ENCODE data around the gene MALSU1. TPM values are rescaled to one million over a fixed set of nuclear protein-coding genes. Genes with fewer than 3 reads are reported as not detected.
A peak's percentile ranks its signal among the peaks of the same experiment; 100 is the strongest.

MALSU1 gene
- total RNA-seq, 1 donor from 2014 or later = 46.3 TPM

DNA sequence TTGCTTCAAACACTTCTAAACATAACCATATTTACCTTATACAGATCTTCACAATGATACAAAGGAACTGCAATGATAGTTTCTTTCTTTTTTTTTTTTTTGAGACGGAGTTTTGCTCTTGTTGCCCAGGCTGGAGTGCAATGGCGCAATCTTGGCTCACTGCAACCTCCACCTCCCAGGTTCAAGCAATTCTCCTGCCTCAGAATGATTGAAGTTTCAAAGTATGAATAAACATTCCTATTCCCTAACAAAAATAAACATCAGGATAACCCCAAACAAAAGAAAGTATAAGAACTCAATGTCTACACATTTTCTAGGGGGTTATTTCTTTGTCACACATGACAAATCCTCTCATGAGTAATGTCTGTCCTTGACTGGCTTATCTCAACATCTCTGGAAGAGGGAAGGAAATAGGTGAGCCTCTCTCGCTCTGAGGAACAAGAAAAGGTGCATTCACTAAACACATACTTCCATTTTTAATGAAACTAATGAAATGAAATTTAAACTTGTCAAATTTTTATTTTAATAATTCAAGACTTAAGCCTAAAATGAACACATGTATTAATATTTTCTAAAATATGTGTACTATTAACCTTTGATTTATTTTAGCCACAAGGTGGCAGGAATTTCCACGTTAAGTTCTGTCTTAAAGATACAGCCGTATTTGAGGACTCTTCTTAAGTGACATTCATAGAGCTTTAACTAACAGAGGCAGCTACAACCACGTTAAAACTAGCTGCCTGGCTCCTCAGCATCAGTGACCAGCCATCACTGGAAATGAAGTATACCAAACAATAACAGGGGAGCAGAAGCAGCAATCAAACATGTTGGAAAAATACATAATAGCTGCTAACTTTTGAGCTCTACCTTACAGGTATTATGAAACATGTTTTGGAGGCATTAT lies 58.3 kb downstream of the MALSU1 start:
- H3K36me3 Mint-ChIP-seq (ENCODE audit: unreplicated experiment) = no peaks in the 10 kb centered on the region
- H3K4me1 Mint-ChIP-seq (ENCODE audit: low read depth, unreplicated experiment) = no peaks in the 10 kb centered on the region
- no peak overlapping the region for H3K27ac Mint-ChIP-seq (ENCODE audit: unreplicated experiment)
- H3K4me3 Mint-ChIP-seq (ENCODE audit: unreplicated experiment) = no peak overlapping the region
- DNase-seq = no peak
- H3K9me3 Mint-ChIP-seq (ENCODE audit: unreplicated experiment) = no peaks in the 10 kb centered on the region
- H3K27me3 Mint-ChIP-seq (ENCODE audit: unreplicated experiment) = no peaks in the 10 kb centered on the region
- TF ChIP-seq, protein P1, sequence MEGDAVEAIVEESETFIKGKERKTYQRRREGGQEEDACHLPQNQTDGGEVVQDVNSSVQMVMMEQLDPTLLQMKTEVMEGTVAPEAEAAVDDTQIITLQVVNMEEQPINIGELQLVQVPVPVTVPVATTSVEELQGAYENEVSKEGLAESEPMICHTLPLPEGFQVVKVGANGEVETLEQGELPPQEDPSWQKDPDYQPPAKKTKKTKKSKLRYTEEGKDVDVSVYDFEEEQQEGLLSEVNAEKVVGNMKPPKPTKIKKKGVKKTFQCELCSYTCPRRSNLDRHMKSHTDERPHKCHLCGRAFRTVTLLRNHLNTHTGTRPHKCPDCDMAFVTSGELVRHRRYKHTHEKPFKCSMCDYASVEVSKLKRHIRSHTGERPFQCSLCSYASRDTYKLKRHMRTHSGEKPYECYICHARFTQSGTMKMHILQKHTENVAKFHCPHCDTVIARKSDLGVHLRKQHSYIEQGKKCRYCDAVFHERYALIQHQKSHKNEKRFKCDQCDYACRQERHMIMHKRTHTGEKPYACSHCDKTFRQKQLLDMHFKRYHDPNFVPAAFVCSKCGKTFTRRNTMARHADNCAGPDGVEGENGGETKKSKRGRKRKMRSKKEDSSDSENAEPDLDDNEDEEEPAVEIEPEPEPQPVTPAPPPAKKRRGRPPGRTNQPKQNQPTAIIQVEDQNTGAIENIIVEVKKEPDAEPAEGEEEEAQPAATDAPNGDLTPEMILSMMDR (IDR thresholded peaks at IDR 0.05; ENCODE audit: partially characterized antibody, unreplicated experiment) = peak; percentile 35

DNA sequence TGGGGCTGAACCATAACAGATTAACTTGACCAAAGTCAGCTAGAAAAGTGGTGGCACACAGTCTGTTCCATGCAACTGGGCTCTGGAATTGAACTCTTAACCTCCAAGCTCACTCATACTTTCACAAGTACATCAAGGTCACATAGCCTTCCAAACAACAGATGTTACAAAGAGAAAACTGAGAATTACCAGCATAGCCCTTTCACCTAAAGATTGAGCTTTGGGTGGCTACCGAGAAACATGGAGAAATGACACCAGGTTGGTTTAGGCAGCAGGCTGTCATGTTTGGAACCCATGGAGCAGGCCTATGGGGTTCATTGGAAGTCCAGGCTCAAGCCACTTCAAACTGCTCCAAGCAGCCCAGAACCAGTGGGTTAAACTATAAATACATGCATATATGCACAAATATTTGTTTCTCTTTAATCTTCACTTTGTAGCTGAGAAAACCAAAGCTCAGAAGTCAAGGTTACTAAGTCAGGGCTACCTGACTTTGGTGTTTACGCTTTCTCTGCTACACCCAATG lies 59.1 kb downstream of the MALSU1 start:
- Mint-ChIP-seq H3K27ac (ENCODE audit: unreplicated experiment) (no peak overlapping the region), H3K4me3 (ENCODE audit: unreplicated experiment) (no peak overlapping the region), H3K36me3 (ENCODE audit: unreplicated experiment) (no peaks in the 10 kb centered on the region), H3K27me3 (ENCODE audit: unreplicated experiment) (no peaks in the 10 kb centered on the region), H3K4me1 (ENCODE audit: low read depth, unreplicated experiment) (no peaks in the 10 kb centered on the region), H3K9me3 (ENCODE audit: unreplicated experiment) (no peaks in the 10 kb centered on the region)
- TF ChIP-seq, protein P1 (IDR thresholded peaks at IDR 0.05; ENCODE audit: partially characterized antibody, unreplicated experiment) = no peak
- no peak for DNase-seq

Other genes with a start within 250 kb of the MALSU1 start
- 86.7 TPM for gene KLHL7, start 193.6 kb upstream of the MALSU1 start, total RNA-seq (ENCODE audit: unreplicated experiment)
- 47.7 TPM for gene NUP42, start 117.3 kb upstream of the MALSU1 start, total RNA-seq (ENCODE audit: unreplicated experiment)
- not detected for gene GPNMB, start 52.6 kb upstream of the MALSU1 start, total RNA-seq (ENCODE audit: unreplicated experiment)
- gene IGF2BP3, start 171.2 kb downstream of the MALSU1 start, total RNA-seq (ENCODE audit: unreplicated experiment) = 47.0 TPM
- gene TRA2A, start 232.6 kb downstream of the MALSU1 start, total RNA-seq (ENCODE audit: unreplicated experiment) = 108 TPM

All from glutamatergic neuron (in vitro differentiated cells).